ENCODE measurements around the gene SAP30BP. TPM values are rescaled to one million over a fixed set of nuclear protein-coding genes. Genes with fewer than 3 reads are reported as not detected.

SAP30BP gene
- total and polyA plus RNA-seq, 2 of the 13 experiments (the other 11 are each of a cell fraction or from before 2014, with no cell fraction given): 67.7 to 99.4 TPM

DNA sequence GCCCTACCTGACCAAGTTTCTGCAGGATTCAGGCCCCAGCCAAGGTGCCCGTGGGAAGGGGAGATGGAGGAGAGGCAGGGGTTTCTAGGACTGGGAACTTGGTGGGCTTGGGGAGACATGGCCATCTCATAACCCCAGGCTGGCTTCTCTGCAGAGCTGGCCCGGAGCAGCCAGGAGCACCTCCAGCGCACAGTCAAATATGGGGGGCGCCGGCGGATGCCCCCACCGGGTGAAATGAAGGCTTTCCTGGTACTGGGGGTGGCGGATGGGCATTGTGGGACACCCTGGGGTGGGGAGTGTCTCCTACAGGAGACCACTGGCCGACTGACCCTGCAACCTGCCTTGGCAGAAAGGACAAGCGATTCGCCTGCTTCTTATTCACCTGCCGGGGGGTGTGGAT lies 43.1 kb upstream of the SAP30BP start:
- BruUV-seq (replicated peaks): no TSS peak
- DNase-seq (ENCODE audit: low spot score) (no peak), ATAC-seq (no peak), FAIRE-seq (no peak)
- no peaks in the 10 kb centered on the region; the same call in 1 of the 2 replicates for H4K20me1 ChIP-seq (ENCODE audit: insufficient read depth, low read length)
- no peaks in the 10 kb centered on the region for H3K27me3 ChIP-seq (ENCODE audit: control insufficient read depth in 1 of 2, insufficient read depth in 2 of 2, low read length in 2 of 2)
- ChIA-PET POLR2A (interaction anchor here (1.0 to 3.7 kb wide), 4 partner anchors 9 to 156 kb away, joined by 3 to 16 read pairs (median 8); partner anchors contain the start of gene SMIM5), CTCF (ENCODE audit: low intra/inter-chr PET ratio, low total read pairs) (no interaction called here)
- no peak overlapping the region for H3K4me2 ChIP-seq (ENCODE audit: low read depth, low read length)
- H3K9ac ChIP-seq (ENCODE audit: insufficient read depth, low read depth, low read length): no peak overlapping the region
- 78% methylated on average over 12 of the region's 12 CpGs for WGBS (ENCODE audit: low lambda C conversion rate)
- H3K4me3 ChIP-seq (replicated peaks in 1 of 3; ENCODE audit: insufficient read depth in 1 of 3, low read depth in 2 of 3, low read length in 3 of 3): no peak overlapping the region
- intact Hi-C loops (cut with micrococcal nuclease; ENCODE audit: unreplicated experiment) (no loop called here), in situ Hi-C loops (cut with HindIII; ENCODE audit: extremely low pct_ligation_motif_present, low pct_unique_long_range_greater_than_20kb) (no loop called here)
- TF ChIP-seq SMARCC2 (IDR thresholded peaks at IDR 0.05): no peak
- peaks cover 6% of the 10 kb centered on the region; the same call in 1 of the 2 replicates for H3K4me1 ChIP-seq (ENCODE audit: insufficient read depth, low read length)
- no peaks in the 10 kb centered on the region for H3K9me3 ChIP-seq (ENCODE audit: low read length)
- H3K36me3 ChIP-seq (replicated peaks in 1 of 2; ENCODE audit: control insufficient read depth in 1 of 2, insufficient read depth in 2 of 2, low read length in 2 of 2): peaks cover 0 to 4% of the 10 kb centered on the region in 2 experiments; a peak in 1 of 5 replicates
- no peaks in the 10 kb centered on the region for H3K79me2 ChIP-seq (ENCODE audit: insufficient read depth, low read length)
- no peak overlapping the region for H3K27ac ChIP-seq (ENCODE audit: extremely low read length, insufficient read depth, low read length)
- no peak overlapping the region for H2AFZ ChIP-seq (ENCODE audit: low read length)

DNA sequence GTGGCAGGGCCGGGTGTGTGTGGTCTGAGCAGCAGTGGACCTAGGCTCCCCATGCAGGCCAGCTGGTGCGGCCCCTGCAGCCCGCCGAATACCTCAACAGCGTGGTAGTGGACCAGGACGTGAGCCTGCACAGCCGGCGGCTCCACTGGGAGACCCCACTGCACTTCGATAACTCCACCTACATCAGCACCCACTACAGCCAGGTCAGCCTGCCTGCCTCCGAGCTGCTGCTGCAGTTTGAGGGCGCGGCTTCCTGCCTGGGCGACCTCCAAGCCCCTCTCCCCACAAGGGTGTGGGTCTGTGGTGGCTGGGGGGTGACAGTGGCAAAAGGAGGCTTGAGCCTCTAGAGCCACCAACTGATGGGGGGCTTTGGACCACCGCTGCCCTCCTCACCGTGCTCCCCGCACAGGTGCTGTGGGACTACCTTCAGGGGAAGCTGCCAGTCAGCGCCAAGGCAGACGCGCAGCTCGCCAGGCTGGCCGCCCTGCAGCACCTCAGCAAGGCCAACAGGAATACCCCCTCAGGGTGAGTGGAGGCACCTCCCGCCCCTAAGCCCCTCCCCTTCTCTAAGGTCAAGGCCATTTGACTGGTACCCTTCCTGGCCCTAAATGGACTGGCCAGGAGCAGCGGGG lies 42.3 kb upstream of the SAP30BP start:
- POLR2A ChIA-PET: interaction anchor here (1.0 to 3.6 kb wide), 4 partner anchors 14 to 155 kb away, joined by 3 to 16 read pairs (median 4); a partner anchor contains a TSS
- no peak for DNase-seq (ENCODE audit: low spot score)
- intact Hi-C loops (cut with micrococcal nuclease; ENCODE audit: unreplicated experiment): no loop called here
- TF ChIP-seq ZNF768 (CRISPR knock-in tag; IDR thresholded peaks at IDR 0.05) (peak; percentile 17; the same call in 1 of the 2 replicates), KLF16 (CRISPR knock-in tag; IDR thresholded peaks at IDR 0.05) (no peak), MYC (CRISPR knock-in tag; IDR thresholded peaks at IDR 0.05; ENCODE audit: borderline replicate concordance) (no peak), AGO2 (optimal IDR thresholded peaks at IDR 0.05; ENCODE audit: low read depth, low read length) (peak; percentile 88), TOPORS (CRISPR knock-in tag; IDR thresholded peaks at IDR 0.05) (no peak), ZNF672 (CRISPR knock-in tag; IDR thresholded peaks at IDR 0.05) (no peak)
- TF ChIP-seq, protein P1, sequence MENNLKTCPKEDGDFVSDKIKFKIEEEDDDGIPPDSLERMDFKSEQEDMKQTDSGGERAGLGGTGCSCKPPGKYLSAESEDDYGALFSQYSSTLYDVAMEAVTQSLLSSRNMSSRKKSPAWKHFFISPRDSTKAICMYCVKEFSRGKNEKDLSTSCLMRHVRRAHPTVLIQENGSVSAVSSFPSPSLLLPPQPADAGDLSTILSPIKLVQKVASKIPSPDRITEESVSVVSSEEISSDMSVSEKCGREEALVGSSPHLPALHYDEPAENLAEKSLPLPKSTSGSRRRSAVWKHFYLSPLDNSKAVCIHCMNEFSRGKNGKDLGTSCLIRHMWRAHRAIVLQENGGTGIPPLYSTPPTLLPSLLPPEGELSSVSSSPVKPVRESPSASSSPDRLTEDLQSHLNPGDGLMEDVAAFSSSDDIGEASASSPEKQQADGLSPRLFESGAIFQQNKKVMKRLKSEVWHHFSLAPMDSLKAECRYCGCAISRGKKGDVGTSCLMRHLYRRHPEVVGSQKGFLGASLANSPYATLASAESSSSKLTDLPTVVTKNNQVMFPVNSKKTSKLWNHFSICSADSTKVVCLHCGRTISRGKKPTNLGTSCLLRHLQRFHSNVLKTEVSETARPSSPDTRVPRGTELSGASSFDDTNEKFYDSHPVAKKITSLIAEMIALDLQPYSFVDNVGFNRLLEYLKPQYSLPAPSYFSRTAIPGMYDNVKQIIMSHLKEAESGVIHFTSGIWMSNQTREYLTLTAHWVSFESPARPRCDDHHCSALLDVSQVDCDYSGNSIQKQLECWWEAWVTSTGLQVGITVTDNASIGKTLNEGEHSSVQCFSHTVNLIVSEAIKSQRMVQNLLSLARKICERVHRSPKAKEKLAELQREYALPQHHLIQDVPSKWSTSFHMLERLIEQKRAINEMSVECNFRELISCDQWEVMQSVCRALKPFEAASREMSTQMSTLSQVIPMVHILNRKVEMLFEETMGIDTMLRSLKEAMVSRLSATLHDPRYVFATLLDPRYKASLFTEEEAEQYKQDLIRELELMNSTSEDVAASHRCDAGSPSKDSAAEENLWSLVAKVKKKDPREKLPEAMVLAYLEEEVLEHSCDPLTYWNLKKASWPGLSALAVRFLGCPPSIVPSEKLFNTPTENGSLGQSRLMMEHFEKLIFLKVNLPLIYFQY (CRISPR knock-in tag; IDR thresholded peaks at IDR 0.05; ENCODE audit: borderline replicate concordance): no peak

More for the DNA sequence above, 42.3 kb upstream of the SAP30BP start:
- Histone ChIP-seq H3K4me3 (replicated peaks in 1 of 3; ENCODE audit: insufficient read depth in 1 of 3, low read depth in 2 of 3, low read length in 3 of 3) (no peak overlapping the region), H3K4me2 (ENCODE audit: low read depth, low read length) (no peak overlapping the region), H3K9ac (ENCODE audit: insufficient read depth, low read depth, low read length) (no peak overlapping the region), H3K27ac (ENCODE audit: extremely low read length, insufficient read depth, low read length) (no peak overlapping the region), H3K4me1 (ENCODE audit: insufficient read depth, low read length) (peaks cover 6% of the 10 kb centered on the region; the same call in 1 of the 2 replicates), H3K27me3 (ENCODE audit: control insufficient read depth in 1 of 2, insufficient read depth in 2 of 2, low read length in 2 of 2) (no peaks in the 10 kb centered on the region), H2AFZ (ENCODE audit: low read length) (no peak overlapping the region), H3K36me3 (replicated peaks in 1 of 2; ENCODE audit: control insufficient read depth in 1 of 2, insufficient read depth in 2 of 2, low read length in 2 of 2) (peaks cover 3 to 5% of the 10 kb centered on the region in 2 experiments; a peak in 1 of 5 replicates), H3K79me2 (ENCODE audit: insufficient read depth, low read length) (no peaks in the 10 kb centered on the region), H4K20me1 (ENCODE audit: insufficient read depth, low read length) (no peaks in the 10 kb centered on the region; the same call in 1 of the 2 replicates), H3K9me3 (ENCODE audit: low read length) (no peaks in the 10 kb centered on the region)
- 90% methylated on average over 13 of the region's 23 CpGs for WGBS (ENCODE audit: low lambda C conversion rate)
- no TSS peak for BruUV-seq (replicated peaks)
- FAIRE-seq: no peak
- in situ Hi-C loops (cut with HindIII; ENCODE audit: extremely low pct_ligation_motif_present, low pct_unique_long_range_greater_than_20kb): no loop called here
- no peak for ATAC-seq
- CTCF ChIA-PET (ENCODE audit: low intra/inter-chr PET ratio, low total read pairs): interaction anchor here (1.4 kb wide), 1 partner anchor 24 kb away, joined by 5 read pairs; no protein-coding TSS in a partner anchor
